ENCODE measurements around the gene PLXNA2. TPM values are rescaled to one million over a fixed set of nuclear protein-coding genes. Genes with fewer than 3 reads are reported as not detected.

Gene PLXNA2
- total and polyA plus RNA-seq, 2 of the 13 experiments (the other 11 are each of a cell fraction or from before 2014, with no cell fraction given), result 1.1 to 2.1 TPM

DNA sequence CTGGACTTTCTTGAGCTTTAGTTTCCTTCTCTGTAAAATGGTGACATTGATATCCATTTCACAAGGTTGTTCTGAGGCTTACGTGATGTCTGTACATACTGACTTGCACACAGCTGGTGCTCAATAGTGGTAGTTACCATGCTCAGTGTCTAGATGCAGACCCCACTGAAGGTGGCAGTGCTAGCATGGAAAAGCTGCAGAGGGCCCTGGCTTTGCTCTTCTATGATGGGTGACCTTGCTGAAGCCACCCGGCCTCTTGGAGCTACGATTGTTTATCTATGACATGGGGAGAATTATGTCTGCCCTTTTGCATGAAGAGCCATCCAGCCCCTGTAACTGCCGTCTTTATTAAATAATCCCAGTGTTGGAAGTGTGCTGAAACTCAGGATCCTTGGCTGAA, 131.8 kb downstream of the PLXNA2 start:
- no peak overlapping the region for H3K4me3 ChIP-seq (replicated peaks in 1 of 3; ENCODE audit: insufficient read depth in 1 of 3, low read depth in 2 of 3, low read length in 3 of 3)
- H3K4me2 ChIP-seq (ENCODE audit: low read depth, low read length), result no peak overlapping the region
- no peaks in the 10 kb centered on the region for H3K9me3 ChIP-seq (ENCODE audit: low read length)
- ChIA-PET POLR2A (no interaction called here), CTCF (ENCODE audit: low intra/inter-chr PET ratio, low total read pairs) (no interaction called here)
- intact Hi-C loops (cut with micrococcal nuclease; ENCODE audit: unreplicated experiment), result no loop called here
- FAIRE-seq, result no peak
- no peak overlapping the region for H2AFZ ChIP-seq (ENCODE audit: low read length)
- H3K27me3 ChIP-seq (ENCODE audit: control insufficient read depth in 1 of 2, insufficient read depth in 2 of 2, low read length in 2 of 2), result no peaks in the 10 kb centered on the region
- peak; percentile 48; the same call in 1 of the 3 replicates for ATAC-seq
- H3K36me3 ChIP-seq (replicated peaks in 1 of 2; ENCODE audit: control insufficient read depth in 1 of 2, insufficient read depth in 2 of 2, low read length in 2 of 2), result no peaks in the 10 kb centered on the region
- DNase-seq (ENCODE audit: low spot score), result no peak
- no TSS peak for BruUV-seq (replicated peaks)
- 58% methylated on average over 4 of the region's 4 CpGs for WGBS (ENCODE audit: low lambda C conversion rate)
- no peak overlapping the region for H3K27ac ChIP-seq (ENCODE audit: extremely low read length, insufficient read depth, low read length)
- no peaks in the 10 kb centered on the region for H4K20me1 ChIP-seq (ENCODE audit: insufficient read depth, low read length)
- no peak overlapping the region for H3K9ac ChIP-seq (ENCODE audit: insufficient read depth, low read depth, low read length)
- TF ChIP-seq SAP130 (CRISPR knock-in tag; IDR thresholded peaks at IDR 0.05; ENCODE audit: low read depth), result no peak
- TF ChIP-seq ZKSCAN8 (CRISPR knock-in tag; IDR thresholded peaks at IDR 0.05; ENCODE audit: borderline replicate concordance), result peak; percentile 100
- TF ChIP-seq, protein P1, sequence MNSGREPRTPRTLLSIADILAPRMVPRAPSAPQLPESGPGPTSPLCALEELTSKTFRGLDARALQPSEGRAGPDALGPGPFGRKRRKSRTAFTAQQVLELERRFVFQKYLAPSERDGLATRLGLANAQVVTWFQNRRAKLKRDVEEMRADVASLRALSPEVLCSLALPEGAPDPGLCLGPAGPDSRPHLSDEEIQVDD (CRISPR knock-in tag; IDR thresholded peaks at IDR 0.05; ENCODE audit: borderline replicate concordance), result no peak
- TF ChIP-seq CENPT (CRISPR knock-in tag; IDR thresholded peaks at IDR 0.05; ENCODE audit: low read depth), result no peak
- no peak for TF ChIP-seq ZNF7 (CRISPR knock-in tag; IDR thresholded peaks at IDR 0.05)
- no peak for TF ChIP-seq NR2C2 (CRISPR knock-in tag; IDR thresholded peaks at IDR 0.05; ENCODE audit: borderline replicate concordance)
- TF ChIP-seq ZBTB14 (CRISPR knock-in tag; IDR thresholded peaks at IDR 0.05), result no peak
- TF ChIP-seq MEIS1 (CRISPR knock-in tag; IDR thresholded peaks at IDR 0.05; ENCODE audit: borderline replicate concordance), result no peak
- TF ChIP-seq, protein P2, sequence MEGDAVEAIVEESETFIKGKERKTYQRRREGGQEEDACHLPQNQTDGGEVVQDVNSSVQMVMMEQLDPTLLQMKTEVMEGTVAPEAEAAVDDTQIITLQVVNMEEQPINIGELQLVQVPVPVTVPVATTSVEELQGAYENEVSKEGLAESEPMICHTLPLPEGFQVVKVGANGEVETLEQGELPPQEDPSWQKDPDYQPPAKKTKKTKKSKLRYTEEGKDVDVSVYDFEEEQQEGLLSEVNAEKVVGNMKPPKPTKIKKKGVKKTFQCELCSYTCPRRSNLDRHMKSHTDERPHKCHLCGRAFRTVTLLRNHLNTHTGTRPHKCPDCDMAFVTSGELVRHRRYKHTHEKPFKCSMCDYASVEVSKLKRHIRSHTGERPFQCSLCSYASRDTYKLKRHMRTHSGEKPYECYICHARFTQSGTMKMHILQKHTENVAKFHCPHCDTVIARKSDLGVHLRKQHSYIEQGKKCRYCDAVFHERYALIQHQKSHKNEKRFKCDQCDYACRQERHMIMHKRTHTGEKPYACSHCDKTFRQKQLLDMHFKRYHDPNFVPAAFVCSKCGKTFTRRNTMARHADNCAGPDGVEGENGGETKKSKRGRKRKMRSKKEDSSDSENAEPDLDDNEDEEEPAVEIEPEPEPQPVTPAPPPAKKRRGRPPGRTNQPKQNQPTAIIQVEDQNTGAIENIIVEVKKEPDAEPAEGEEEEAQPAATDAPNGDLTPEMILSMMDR (CRISPR knock-in tag; IDR thresholded peaks at IDR 0.05), result peak; percentile 52
- peak; percentile 10 for TF ChIP-seq TEAD3 (CRISPR knock-in tag; optimal IDR thresholded peaks at IDR 0.05; ENCODE audit: borderline replicate concordance)
- TF ChIP-seq STAG1 (CRISPR knock-in tag; IDR thresholded peaks at IDR 0.05), result peak; percentile 74
- no peak for TF ChIP-seq CEBPB (IDR thresholded peaks at IDR 0.05; ENCODE audit: borderline replicate concordance, low read depth, low read length)
- no peak for TF ChIP-seq ZNF772 (CRISPR knock-in tag; IDR thresholded peaks at IDR 0.05)
- TF ChIP-seq ZEB1 (IDR thresholded peaks at IDR 0.05; ENCODE audit: insufficient replicate concordance, low read depth), result no peak
- no peak for TF ChIP-seq ELF1 (CRISPR knock-in tag; IDR thresholded peaks at IDR 0.05)
- no peak for TF ChIP-seq ZNF749 (CRISPR knock-in tag; IDR thresholded peaks at IDR 0.05; ENCODE audit: borderline replicate concordance)
- no peak for TF ChIP-seq ZNF615 (CRISPR knock-in tag; IDR thresholded peaks at IDR 0.05; ENCODE audit: borderline replicate concordance)
- TF ChIP-seq KLF6 (CRISPR knock-in tag; IDR thresholded peaks at IDR 0.05), result no peak
- TF ChIP-seq, protein P3, sequence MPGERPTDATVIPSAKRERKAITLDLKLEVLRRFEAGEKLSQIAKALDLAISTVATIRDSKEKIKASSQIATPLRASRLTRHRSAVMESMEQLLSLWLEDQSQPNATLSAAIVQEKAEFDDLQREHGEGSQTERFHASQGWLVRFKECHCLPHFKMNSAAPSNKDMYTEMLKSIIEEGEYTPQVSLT (CRISPR knock-in tag; IDR thresholded peaks at IDR 0.05; ENCODE audit: borderline replicate concordance, low read depth), result no peak
- TF ChIP-seq ZSCAN22 (CRISPR knock-in tag; IDR thresholded peaks at IDR 0.05), result no peak
- no peaks in the 10 kb centered on the region for H3K79me2 ChIP-seq (ENCODE audit: insufficient read depth, low read length)
- peaks cover 31% of the 10 kb centered on the region for H3K4me1 ChIP-seq (ENCODE audit: insufficient read depth, low read length)
- in situ Hi-C loops (cut with HindIII; ENCODE audit: extremely low pct_ligation_motif_present, low pct_unique_long_range_greater_than_20kb), result no loop called here

Data from HepG2 (cell line).